ENCODE results near the gene ENPP3. TPM values are rescaled to one million over a fixed set of nuclear protein-coding genes. Genes with fewer than 3 reads are reported as not detected.

The ENPP3 gene
- total RNA-seq, 1 donor from 2014 or later: 1.0 TPM

DNA sequence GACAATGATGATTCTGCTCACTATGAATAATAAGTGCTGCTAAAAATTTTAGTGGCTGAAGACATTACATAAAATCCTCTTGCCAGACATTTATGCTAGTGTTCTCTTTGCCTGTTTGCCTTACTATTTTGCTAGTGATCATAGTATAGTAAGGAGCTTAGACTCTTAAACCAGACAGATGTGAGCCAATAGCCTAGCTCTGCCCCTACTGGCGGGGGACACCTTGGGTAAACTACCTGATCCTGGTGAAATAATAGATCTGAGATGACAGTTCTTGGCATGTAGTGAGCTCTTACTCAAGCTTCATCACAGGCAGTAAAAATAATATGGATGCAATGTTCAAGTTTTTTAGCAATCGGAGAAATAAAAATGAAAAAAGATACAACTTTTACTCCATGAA, 18.8 kb downstream of the ENPP3 start:
- Histone ChIP-seq H3K9me3 (ENCODE audit: control insufficient read depth in 3 of 3, low read length in 3 of 3) (no peaks in the 10 kb centered on the region), H3K36me3 (ENCODE audit: control insufficient read depth in 3 of 3, insufficient read depth in 3 of 3, low read length in 3 of 3) (no peaks in the 10 kb centered on the region), H3K9ac (ENCODE audit: low read depth in 1 of 3, low read length in 3 of 3) (no peak overlapping the region), H3K27ac (ENCODE audit: low read depth, low read length) (no peak overlapping the region), H3K4me3 (ENCODE audit: low read length in 3 of 3) (no peak overlapping the region), H3K27me3 (ENCODE audit: control insufficient read depth in 3 of 3, insufficient read depth in 3 of 3, low read length in 3 of 3) (no peaks in the 10 kb centered on the region), H3K4me1 (ENCODE audit: control insufficient read depth in 3 of 3, insufficient read depth in 3 of 3, low read length in 3 of 3) (peaks cover 0 to 4% (median 0%) of the 10 kb centered on the region in 3 donors)

DNA sequence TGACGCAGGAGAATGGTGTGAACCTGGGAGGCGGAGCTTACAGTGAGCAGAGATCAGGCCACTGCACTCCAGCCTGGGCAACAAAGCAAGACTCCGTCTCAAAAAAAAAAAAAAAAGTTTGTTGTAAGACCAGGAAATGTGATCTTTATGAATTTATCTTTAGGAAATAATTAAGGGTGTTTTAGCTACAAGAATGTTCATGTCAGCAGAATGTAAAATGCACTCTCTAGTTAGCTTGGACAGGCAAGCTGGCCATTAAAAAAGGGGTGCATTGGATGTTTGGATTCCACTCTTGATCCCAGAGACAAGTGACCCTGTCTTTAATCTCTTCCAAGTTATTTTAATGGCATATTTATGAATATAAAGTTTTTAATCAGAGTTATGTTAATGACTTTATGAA, 19.6 kb downstream of the ENPP3 start:
- no peaks in the 10 kb centered on the region for H3K36me3 ChIP-seq (ENCODE audit: control insufficient read depth in 3 of 3, insufficient read depth in 3 of 3, low read length in 3 of 3)
- no peak overlapping the region for H3K9ac ChIP-seq (ENCODE audit: low read depth in 1 of 3, low read length in 3 of 3)
- H3K4me1 ChIP-seq (ENCODE audit: control insufficient read depth in 3 of 3, insufficient read depth in 3 of 3, low read length in 3 of 3): peaks cover 0 to 4% (median 0%) of the 10 kb centered on the region in 3 donors
- no peaks in the 10 kb centered on the region for H3K9me3 ChIP-seq (ENCODE audit: control insufficient read depth in 3 of 3, low read length in 3 of 3)
- no peak overlapping the region for H3K4me3 ChIP-seq (ENCODE audit: low read length in 3 of 3)
- H3K27me3 ChIP-seq (ENCODE audit: control insufficient read depth in 3 of 3, insufficient read depth in 3 of 3, low read length in 3 of 3): no peaks in the 10 kb centered on the region
- H3K27ac ChIP-seq (ENCODE audit: low read depth, low read length): no peak overlapping the region

DNA sequence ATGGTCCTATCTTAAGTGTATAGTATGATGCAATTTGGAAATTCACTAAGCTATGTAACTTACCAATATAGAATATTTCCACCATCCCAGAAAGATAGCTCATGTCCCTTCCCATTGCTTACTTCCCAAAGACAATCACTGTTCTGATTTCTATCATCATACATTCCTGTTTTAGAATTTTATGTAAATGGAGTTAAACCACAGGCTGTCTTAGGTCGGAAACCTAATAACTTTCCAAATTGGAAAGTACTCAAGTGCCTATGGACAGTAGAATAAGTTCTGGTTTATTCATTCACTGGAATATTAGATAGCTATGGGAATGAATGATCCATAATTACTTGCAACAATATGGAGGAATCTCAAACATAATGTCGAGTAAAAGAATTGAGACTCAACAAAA, 20.1 kb downstream of the ENPP3 start:
- H3K9me3 ChIP-seq (ENCODE audit: control insufficient read depth in 3 of 3, low read length in 3 of 3): no peaks in the 10 kb centered on the region
- H3K9ac ChIP-seq (ENCODE audit: low read depth in 1 of 3, low read length in 3 of 3): no peak overlapping the region
- H3K27me3 ChIP-seq (ENCODE audit: control insufficient read depth in 3 of 3, insufficient read depth in 3 of 3, low read length in 3 of 3): no peaks in the 10 kb centered on the region
- no peak overlapping the region for H3K4me3 ChIP-seq (ENCODE audit: low read length in 3 of 3)
- H3K4me1 ChIP-seq (ENCODE audit: control insufficient read depth in 3 of 3, insufficient read depth in 3 of 3, low read length in 3 of 3): no peaks in the 10 kb centered on the region
- H3K27ac ChIP-seq (ENCODE audit: low read depth, low read length): no peak overlapping the region
- no peaks in the 10 kb centered on the region for H3K36me3 ChIP-seq (ENCODE audit: control insufficient read depth in 3 of 3, insufficient read depth in 3 of 3, low read length in 3 of 3)

DNA sequence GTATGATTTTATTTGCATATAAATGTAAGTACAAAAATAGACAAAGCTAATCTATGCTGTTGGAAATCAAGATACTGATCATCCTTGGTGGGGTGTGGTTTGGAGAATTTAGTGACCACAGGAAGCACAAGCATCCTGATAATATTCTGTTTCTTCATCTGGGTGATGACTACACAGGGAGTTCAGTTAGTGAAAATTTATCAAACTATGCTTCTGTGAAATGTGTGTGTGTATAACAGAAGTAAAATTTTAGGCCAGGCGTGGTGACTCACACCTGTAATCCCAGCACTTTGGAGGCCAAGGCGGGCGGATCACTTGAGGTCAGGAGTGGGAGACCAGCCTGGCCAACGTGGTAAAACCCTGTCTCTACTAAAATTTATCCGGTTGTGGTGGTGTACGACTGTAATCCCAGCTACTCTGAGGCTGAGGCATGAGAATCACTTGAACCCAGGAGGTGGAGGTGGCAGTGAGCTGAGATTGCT, 20.6 kb downstream of the ENPP3 start:
- no peak overlapping the region for H3K4me3 ChIP-seq (ENCODE audit: low read length in 3 of 3)
- H3K4me1 ChIP-seq (ENCODE audit: control insufficient read depth in 3 of 3, insufficient read depth in 3 of 3, low read length in 3 of 3): no peaks in the 10 kb centered on the region
- no peaks in the 10 kb centered on the region for H3K27me3 ChIP-seq (ENCODE audit: control insufficient read depth in 3 of 3, insufficient read depth in 3 of 3, low read length in 3 of 3)
- no peak overlapping the region for H3K9ac ChIP-seq (ENCODE audit: low read depth in 1 of 3, low read length in 3 of 3)
- no peaks in the 10 kb centered on the region for H3K9me3 ChIP-seq (ENCODE audit: control insufficient read depth in 3 of 3, low read length in 3 of 3)
- no peaks in the 10 kb centered on the region for H3K36me3 ChIP-seq (ENCODE audit: control insufficient read depth in 3 of 3, insufficient read depth in 3 of 3, low read length in 3 of 3)
- H3K27ac ChIP-seq (ENCODE audit: low read depth, low read length): no peak overlapping the region

DNA sequence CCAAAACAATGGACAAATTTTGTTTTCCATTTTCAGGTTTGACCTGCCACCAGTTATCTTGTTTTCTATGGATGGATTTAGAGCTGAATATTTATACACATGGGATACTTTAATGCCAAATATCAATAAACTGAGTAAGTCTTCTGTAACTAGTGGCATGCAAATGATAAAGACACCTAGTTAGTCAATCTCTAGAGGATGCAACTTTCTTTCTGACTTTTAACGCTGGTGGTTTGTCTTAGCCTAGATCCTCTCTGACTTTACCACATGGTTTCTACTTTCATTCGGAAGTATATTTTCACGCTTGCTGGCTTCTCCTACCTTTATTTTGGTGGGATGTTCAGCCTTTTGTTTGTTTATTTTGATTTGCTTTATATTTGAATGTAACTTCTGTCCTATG, 21.2 kb downstream of the ENPP3 start:
- no peaks in the 10 kb centered on the region for H3K36me3 ChIP-seq (ENCODE audit: control insufficient read depth in 3 of 3, insufficient read depth in 3 of 3, low read length in 3 of 3)
- H3K4me1 ChIP-seq (ENCODE audit: control insufficient read depth in 3 of 3, insufficient read depth in 3 of 3, low read length in 3 of 3): no peaks in the 10 kb centered on the region
- H3K27ac ChIP-seq (ENCODE audit: low read depth, low read length): no peak overlapping the region
- no peak overlapping the region for H3K4me3 ChIP-seq (ENCODE audit: low read length in 3 of 3)
- H3K9me3 ChIP-seq (ENCODE audit: control insufficient read depth in 3 of 3, low read length in 3 of 3): peaks cover 0 to 2% (median 0%) of the 10 kb centered on the region in 3 donors
- H3K9ac ChIP-seq (ENCODE audit: low read depth in 1 of 3, low read length in 3 of 3): no peak overlapping the region
- no peaks in the 10 kb centered on the region for H3K27me3 ChIP-seq (ENCODE audit: control insufficient read depth in 3 of 3, insufficient read depth in 3 of 3, low read length in 3 of 3)

DNA sequence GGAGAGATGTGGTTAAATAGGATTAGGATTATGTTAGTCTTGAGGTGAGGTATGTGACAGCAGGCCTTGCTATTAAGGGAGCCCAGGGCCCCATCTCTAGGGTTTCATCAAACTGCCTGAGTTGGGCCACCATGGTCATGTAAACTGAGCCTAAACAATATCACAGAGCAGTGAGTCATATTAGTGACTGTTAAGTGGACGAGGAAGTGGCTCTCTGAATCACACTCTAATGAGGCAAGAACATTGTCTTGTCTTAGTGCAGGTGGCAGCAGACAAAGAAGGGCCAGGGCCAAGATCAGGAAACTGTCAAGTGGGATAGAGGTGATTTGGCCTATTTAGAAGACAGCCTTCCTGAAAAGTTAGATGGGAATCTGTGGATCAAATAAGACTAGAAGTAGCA, 23.1 kb downstream of the ENPP3 start:
- Histone ChIP-seq H3K4me3 (ENCODE audit: low read length in 3 of 3) (no peak overlapping the region), H3K9ac (ENCODE audit: low read depth in 1 of 3, low read length in 3 of 3) (no peak overlapping the region), H3K9me3 (ENCODE audit: control insufficient read depth in 3 of 3, low read length in 3 of 3) (peaks cover 0 to 2% (median 0%) of the 10 kb centered on the region in 3 donors), H3K36me3 (ENCODE audit: control insufficient read depth in 3 of 3, insufficient read depth in 3 of 3, low read length in 3 of 3) (no peaks in the 10 kb centered on the region), H3K4me1 (ENCODE audit: control insufficient read depth in 3 of 3, insufficient read depth in 3 of 3, low read length in 3 of 3) (no peaks in the 10 kb centered on the region), H3K27me3 (ENCODE audit: control insufficient read depth in 3 of 3, insufficient read depth in 3 of 3, low read length in 3 of 3) (no peaks in the 10 kb centered on the region), H3K27ac (ENCODE audit: low read depth, low read length) (no peak overlapping the region)

DNA sequence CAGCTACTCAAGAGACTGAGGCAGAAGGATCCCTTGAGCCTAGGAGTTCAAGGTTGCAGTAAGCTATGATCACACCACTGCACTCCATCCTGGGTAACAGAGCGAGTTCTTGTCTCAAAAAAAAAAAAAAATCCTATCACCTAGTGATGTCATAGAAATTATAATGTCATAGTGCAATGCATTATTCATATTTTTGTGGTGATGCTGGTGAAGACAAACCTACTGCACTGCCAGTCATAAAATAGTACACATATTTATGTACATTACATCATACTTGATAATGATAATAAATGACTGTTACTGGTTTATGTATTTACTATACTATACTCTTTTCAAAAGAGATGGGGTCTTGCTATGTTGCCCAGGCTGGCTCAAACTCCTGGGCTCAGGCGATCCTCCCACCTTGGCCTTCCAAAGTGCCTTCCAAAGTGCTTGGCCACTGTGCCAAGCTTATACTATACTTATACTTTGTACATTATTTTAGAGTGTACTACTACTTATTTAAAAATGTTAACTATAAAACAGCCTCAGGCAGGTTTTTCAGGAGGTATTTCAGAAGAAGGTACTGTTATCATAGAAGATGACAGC, 26.6 kb downstream of the ENPP3 start:
- H3K9me3 ChIP-seq (ENCODE audit: control insufficient read depth in 3 of 3, low read length in 3 of 3): peaks cover 0 to 2% (median 0%) of the 10 kb centered on the region in 3 donors
- no peaks in the 10 kb centered on the region for H3K36me3 ChIP-seq (ENCODE audit: control insufficient read depth in 3 of 3, insufficient read depth in 3 of 3, low read length in 3 of 3)
- H3K4me1 ChIP-seq (ENCODE audit: control insufficient read depth in 3 of 3, insufficient read depth in 3 of 3, low read length in 3 of 3): no peaks in the 10 kb centered on the region
- H3K9ac ChIP-seq (ENCODE audit: low read depth in 1 of 3, low read length in 3 of 3): no peak overlapping the region
- no peaks in the 10 kb centered on the region for H3K27me3 ChIP-seq (ENCODE audit: control insufficient read depth in 3 of 3, insufficient read depth in 3 of 3, low read length in 3 of 3)
- no peak overlapping the region for H3K4me3 ChIP-seq (ENCODE audit: low read length in 3 of 3)
- H3K27ac ChIP-seq (ENCODE audit: low read depth, low read length): no peak overlapping the region

DNA sequence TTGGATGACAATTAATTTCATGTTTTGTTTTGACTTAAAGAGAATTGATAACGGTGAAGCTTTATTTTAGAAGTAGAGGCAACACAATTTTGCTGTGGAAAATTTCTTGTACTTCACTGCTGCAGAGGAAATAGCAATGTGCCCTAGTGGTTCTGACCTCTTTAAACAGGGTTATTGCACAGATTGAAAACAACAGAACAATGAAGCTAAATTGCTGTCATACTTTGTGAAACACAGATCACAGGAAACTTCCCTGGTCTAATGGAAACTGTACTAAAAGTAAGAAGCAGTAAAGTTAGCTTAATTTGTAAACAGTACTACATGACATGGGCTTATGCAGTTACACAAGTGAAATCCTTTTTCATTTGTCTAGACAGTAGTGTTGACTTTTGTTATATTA, 32.8 kb downstream of the ENPP3 start:
- H3K9me3 ChIP-seq (ENCODE audit: control insufficient read depth in 3 of 3, low read length in 3 of 3): no peaks in the 10 kb centered on the region
- H3K27me3 ChIP-seq (ENCODE audit: control insufficient read depth in 3 of 3, insufficient read depth in 3 of 3, low read length in 3 of 3): no peaks in the 10 kb centered on the region
- no peaks in the 10 kb centered on the region for H3K4me1 ChIP-seq (ENCODE audit: control insufficient read depth in 3 of 3, insufficient read depth in 3 of 3, low read length in 3 of 3)
- H3K27ac ChIP-seq (ENCODE audit: low read depth, low read length): no peak overlapping the region
- no peaks in the 10 kb centered on the region for H3K36me3 ChIP-seq (ENCODE audit: control insufficient read depth in 3 of 3, insufficient read depth in 3 of 3, low read length in 3 of 3)
- H3K9ac ChIP-seq (ENCODE audit: low read depth in 1 of 3, low read length in 3 of 3): no peak overlapping the region
- H3K4me3 ChIP-seq (ENCODE audit: low read length in 3 of 3): no peak overlapping the region

DNA sequence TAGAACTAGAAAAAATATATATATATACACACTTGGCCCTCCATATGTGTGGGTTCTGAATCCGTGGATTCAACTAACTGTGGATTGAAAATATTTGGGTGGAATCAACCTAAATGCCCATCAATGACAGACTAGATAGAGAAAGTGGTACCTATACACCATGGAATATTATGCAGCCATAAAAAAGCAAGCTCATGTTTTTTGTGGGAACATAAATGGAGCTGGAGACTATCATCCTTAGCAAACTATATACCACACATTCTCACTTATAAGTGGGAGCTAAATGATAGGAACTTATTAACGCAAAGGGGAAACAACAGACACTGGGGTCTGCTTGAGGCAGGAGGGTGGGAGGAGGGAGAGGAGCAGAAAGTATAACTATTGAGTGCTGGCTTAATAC, 36.1 kb downstream of the ENPP3 start:
- H3K9me3 ChIP-seq (ENCODE audit: control insufficient read depth in 3 of 3, low read length in 3 of 3): no peaks in the 10 kb centered on the region
- no peak overlapping the region for H3K9ac ChIP-seq (ENCODE audit: low read depth in 1 of 3, low read length in 3 of 3)
- H3K27me3 ChIP-seq (ENCODE audit: control insufficient read depth in 3 of 3, insufficient read depth in 3 of 3, low read length in 3 of 3): no peaks in the 10 kb centered on the region
- no peaks in the 10 kb centered on the region for H3K4me1 ChIP-seq (ENCODE audit: control insufficient read depth in 3 of 3, insufficient read depth in 3 of 3, low read length in 3 of 3)
- no peak overlapping the region for H3K27ac ChIP-seq (ENCODE audit: low read depth, low read length)
- H3K36me3 ChIP-seq (ENCODE audit: control insufficient read depth in 3 of 3, insufficient read depth in 3 of 3, low read length in 3 of 3): no peaks in the 10 kb centered on the region
- no peak overlapping the region for H3K4me3 ChIP-seq (ENCODE audit: low read length in 3 of 3)

DNA sequence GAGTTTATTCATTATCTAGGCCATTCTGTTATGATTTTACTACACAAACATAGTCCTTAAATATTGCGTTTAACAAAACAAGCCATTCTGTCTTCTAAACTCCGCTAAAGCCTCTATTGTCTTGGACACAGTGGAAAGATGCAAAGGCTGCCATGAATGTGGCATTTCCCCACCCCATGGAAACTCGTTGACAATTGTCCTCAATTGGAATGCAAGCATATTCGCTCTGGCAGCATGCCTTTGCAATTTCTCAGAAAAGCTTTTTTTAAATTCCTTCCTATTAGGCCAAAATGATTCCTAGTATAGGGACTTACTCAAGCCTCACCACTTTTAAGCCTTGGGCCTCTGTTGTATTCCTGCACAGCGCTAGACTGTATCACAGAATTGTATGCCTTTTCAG, 41.3 kb downstream of the ENPP3 start:
- Histone ChIP-seq H3K27me3 (ENCODE audit: control insufficient read depth in 3 of 3, insufficient read depth in 3 of 3, low read length in 3 of 3) (no peaks in the 10 kb centered on the region), H3K4me3 (ENCODE audit: low read length in 3 of 3) (no peak overlapping the region), H3K27ac (ENCODE audit: low read depth, low read length) (no peak overlapping the region), H3K9ac (ENCODE audit: low read depth in 1 of 3, low read length in 3 of 3) (no peak overlapping the region), H3K4me1 (ENCODE audit: control insufficient read depth in 3 of 3, insufficient read depth in 3 of 3, low read length in 3 of 3) (no peaks in the 10 kb centered on the region), H3K36me3 (ENCODE audit: control insufficient read depth in 3 of 3, insufficient read depth in 3 of 3, low read length in 3 of 3) (no peaks in the 10 kb centered on the region), H3K9me3 (ENCODE audit: control insufficient read depth in 3 of 3, low read length in 3 of 3) (no peaks in the 10 kb centered on the region)
